Measurements from ENCODE around the gene RASAL2. TPM values are rescaled to one million over a fixed set of nuclear protein-coding genes. Genes with fewer than 3 reads are reported as not detected.

The RASAL2 gene
- total RNA-seq, 4 donors from 2014 or later = 26.0 to 51.4 (median 31.0) TPM

GRCh38 chr1:178396789-178397188, 302.9 kb downstream of the RASAL2 start:
- TF ChIP-seq POLR2A (IDR thresholded peaks at IDR 0.05) (no peak), CTCF (IDR thresholded peaks at IDR 0.05) (no peak)

GRCh38 chr1:178397678-178398077, 303.8 kb downstream of the RASAL2 start:
- TF ChIP-seq POLR2A (IDR thresholded peaks at IDR 0.05) = no peak
- no peak for TF ChIP-seq CTCF (IDR thresholded peaks at IDR 0.05)
- no peak for DNase-seq (ENCODE audit: low spot score in 2 of 2)
- intact Hi-C loops (cut with DNase I; ENCODE audit: low total_unique reads) = no loop called here
- no peak overlapping the region for H3K4me3 ChIP-seq (ENCODE audit: low read depth, poor library complexity, severe bottlenecking)
- WGBS, 2 donors = 22 to 51% methylated on average over 2 of the region's 2 CpGs

More at GRCh38 chr1:178396789-178397188, 302.9 kb downstream of the RASAL2 start:
- DNase-seq (ENCODE audit: low spot score in 2 of 2) = no peak
- H3K4me3 ChIP-seq (ENCODE audit: low read depth, poor library complexity, severe bottlenecking) = no peak overlapping the region
- intact Hi-C loops (cut with DNase I; ENCODE audit: low total_unique reads) = no loop called here

GRCh38 chr1:178399177-178399728, 305.3 kb downstream of the RASAL2 start:
- intact Hi-C loops (cut with DNase I; ENCODE audit: low total_unique reads) = no loop called here
- TF ChIP-seq POLR2A (IDR thresholded peaks at IDR 0.05) (no peak), CTCF (IDR thresholded peaks at IDR 0.05) (no peak)
- no peak overlapping the region for H3K4me3 ChIP-seq (ENCODE audit: low read depth, poor library complexity, severe bottlenecking)
- 83 to 85% methylated on average over 4 of the region's 4 CpGs for WGBS, 2 donors
- DNase-seq (ENCODE audit: low spot score in 2 of 2) = no peak

GRCh38 chr1:178405137-178405536, 311.2 kb downstream of the RASAL2 start:
- WGBS, 2 donors = 92 to 95% methylated on average over 1 of the region's 1 CpG
- no peak for DNase-seq (ENCODE audit: low spot score in 2 of 2)
- intact Hi-C loops (cut with DNase I; ENCODE audit: low total_unique reads) = no loop called here
- TF ChIP-seq POLR2A (IDR thresholded peaks at IDR 0.05) (no peak), CTCF (IDR thresholded peaks at IDR 0.05) (no peak)
- no peak overlapping the region for H3K4me3 ChIP-seq (ENCODE audit: low read depth, poor library complexity, severe bottlenecking)

GRCh38 chr1:178407215-178407614, 313.3 kb downstream of the RASAL2 start:
- no peak overlapping the region for H3K4me3 ChIP-seq (ENCODE audit: low read depth, poor library complexity, severe bottlenecking)
- TF ChIP-seq POLR2A (IDR thresholded peaks at IDR 0.05) (no peak), CTCF (IDR thresholded peaks at IDR 0.05) (no peak)
- intact Hi-C loops (cut with DNase I; ENCODE audit: low total_unique reads) = no loop called here
- DNase-seq (ENCODE audit: low spot score in 2 of 2) = no peak
- WGBS, 2 donors = 61 to 68% methylated on average over 2 of the region's 2 CpGs

GRCh38 chr1:178407655-178408054, 313.8 kb downstream of the RASAL2 start:
- no peak for TF ChIP-seq CTCF (IDR thresholded peaks at IDR 0.05)
- TF ChIP-seq POLR2A (IDR thresholded peaks at IDR 0.05) = no peak
- DNase-seq (ENCODE audit: low spot score in 2 of 2) = no peak
- no peak overlapping the region for H3K4me3 ChIP-seq (ENCODE audit: low read depth, poor library complexity, severe bottlenecking)
- 73 to 75% methylated on average over 4 of the region's 4 CpGs for WGBS, 2 donors
- intact Hi-C loops (cut with DNase I; ENCODE audit: low total_unique reads) = no loop called here
